ENCODE measurements around the gene TPCN2. TPM values are rescaled to one million over a fixed set of nuclear protein-coding genes. Genes with fewer than 3 reads are reported as not detected.
"Not testable (repeated sequence)": the region's sequence is repeated elsewhere in the genome, so short reads cannot be mapped to it uniquely, and the experiment has no call there.

TPCN2 gene
- total RNA-seq = 6.6 TPM

- peak; percentile 97 for ATAC-seq
Measured at GRCh38 chr11:69048694-69049489, at the start of gene TPCN2. TPCN2 (plus strand) TSS chr11:69048932; CDS start chr11:69048998, 66 bp downstream.

GRCh38 chr11:68999093-68999747, 49.5 kb upstream of the TPCN2 start:
- ATAC-seq = no peak

DNA sequence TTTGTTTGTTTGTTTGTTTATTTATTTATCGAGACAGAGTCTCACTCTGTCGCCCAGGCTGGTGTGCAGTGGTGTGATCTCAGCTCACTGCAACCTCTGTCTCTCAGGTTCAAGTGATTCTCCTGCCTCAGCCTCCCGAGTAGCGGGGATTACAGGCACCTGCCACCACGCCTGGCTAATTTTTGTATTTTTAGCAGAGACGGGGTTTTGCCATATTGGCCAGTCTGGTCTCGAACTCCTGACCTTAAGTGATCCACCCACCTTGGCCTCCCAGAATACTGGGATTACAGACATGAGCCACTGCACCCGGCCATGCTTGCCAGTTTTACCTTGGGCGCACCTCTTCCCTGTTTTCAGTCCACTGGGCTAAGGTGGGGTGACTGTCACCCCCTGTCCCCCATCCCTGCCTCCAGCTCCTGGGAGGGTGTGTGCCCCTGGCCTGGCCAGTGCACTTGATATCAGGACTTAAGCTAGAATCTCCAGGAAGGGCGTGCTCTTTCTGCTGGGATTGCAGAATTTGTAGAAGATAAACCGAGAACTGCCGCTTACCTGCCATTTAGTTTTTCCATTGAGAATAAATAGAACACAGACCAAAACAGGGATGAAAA, 48.9 kb upstream of the TPCN2 start:
- not testable (repeated sequence) for ATAC-seq

- no peak for ATAC-seq
Measured at GRCh38 chr11:69000391-69000790, 48.3 kb upstream of the TPCN2 start.

- peak; percentile 32 for ATAC-seq
Measured at GRCh38 chr11:69000831-69001242, 47.9 kb upstream of the TPCN2 start.

GRCh38 chr11:69001243-69002081, 47.3 kb upstream of the TPCN2 start:
- ATAC-seq = no peak

- ATAC-seq = no peak
Measured at GRCh38 chr11:69002110-69002569, 46.6 kb upstream of the TPCN2 start.

- ATAC-seq = no peak
Measured at GRCh38 chr11:69002570-69003231, 46.0 kb upstream of the TPCN2 start.

GRCh38 chr11:69003301-69003865, 45.3 kb upstream of the TPCN2 start:
- ATAC-seq = no peak

- ATAC-seq = no peak
Measured at GRCh38 chr11:69003866-69004367, 44.8 kb upstream of the TPCN2 start.

DNA sequence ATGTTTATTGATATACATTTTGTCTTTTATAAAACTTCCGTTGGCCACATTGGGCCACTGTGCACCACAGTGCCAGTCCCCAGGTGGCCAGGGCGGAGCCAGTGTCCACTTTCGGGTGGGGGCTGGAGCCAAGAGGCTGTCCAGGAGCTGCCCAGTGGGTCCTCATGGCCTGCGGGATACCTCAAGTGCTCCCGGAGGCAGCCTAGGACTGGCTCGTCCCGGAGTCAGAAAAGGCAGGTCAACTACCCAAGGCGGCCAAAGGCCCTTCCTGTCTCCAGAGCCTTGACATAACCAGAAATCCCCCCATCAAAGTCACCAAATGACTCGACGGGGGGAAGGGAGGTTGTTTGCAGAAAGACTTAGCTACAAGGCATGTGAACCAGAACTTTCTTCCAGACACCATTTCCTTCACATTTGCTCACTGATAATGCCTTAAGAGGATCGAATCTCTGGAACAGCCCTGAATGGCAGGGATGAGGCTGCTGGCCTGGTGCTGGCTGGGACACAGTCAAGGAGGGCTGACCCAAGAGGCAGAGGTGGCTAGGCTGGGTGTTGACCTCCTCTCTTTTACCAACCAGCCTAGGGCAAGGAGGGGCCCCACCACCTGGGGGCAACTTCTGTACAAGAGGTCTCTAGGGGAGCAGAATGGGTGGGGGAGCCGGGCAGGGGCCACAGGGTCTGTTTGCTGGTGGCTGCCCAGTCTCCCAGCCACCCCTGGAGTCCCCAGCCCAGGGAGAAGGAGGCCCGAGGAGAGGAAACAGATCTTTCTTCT, 44.1 kb upstream of the TPCN2 start:
- ATAC-seq = no peak

- ATAC-seq = no peak
Measured at GRCh38 chr11:69005183-69005630, 43.5 kb upstream of the TPCN2 start.

DNA sequence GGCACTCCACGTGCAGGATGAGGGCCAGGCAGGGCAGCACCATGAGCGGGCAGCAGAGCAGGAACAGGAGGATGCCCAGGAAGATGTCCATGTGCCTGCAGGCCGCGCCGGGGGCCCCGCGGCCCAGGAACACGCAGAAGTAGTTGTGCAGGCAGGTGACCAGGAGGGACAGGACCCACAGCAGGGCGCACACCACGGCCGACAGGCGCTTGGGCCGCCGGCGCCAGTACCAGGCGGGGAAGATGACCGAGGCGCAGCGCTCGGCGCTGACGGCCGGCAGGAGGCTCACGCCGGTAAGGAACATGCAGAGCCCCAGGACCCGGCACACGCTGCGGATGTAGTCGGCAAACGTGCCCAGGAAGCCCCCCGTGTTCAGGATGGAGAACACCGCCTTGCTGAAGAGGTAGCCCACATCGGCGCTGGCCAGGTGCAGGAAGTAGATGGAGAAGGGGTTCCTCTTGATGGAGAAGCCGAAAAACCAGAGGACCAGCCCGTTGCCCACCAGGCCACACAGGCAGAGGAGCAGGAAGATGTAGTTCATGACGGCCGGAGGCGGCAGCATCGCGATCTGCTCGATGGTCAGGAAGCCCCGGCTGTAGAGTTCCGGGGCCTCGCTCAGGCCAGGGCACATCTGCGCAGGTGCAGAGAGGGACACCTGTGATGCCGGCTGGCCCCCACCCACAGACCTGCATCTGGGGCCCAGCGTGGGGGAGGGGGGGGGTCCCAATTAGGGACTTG, 42.9 kb upstream of the TPCN2 start:
- ATAC-seq = no peak

DNA sequence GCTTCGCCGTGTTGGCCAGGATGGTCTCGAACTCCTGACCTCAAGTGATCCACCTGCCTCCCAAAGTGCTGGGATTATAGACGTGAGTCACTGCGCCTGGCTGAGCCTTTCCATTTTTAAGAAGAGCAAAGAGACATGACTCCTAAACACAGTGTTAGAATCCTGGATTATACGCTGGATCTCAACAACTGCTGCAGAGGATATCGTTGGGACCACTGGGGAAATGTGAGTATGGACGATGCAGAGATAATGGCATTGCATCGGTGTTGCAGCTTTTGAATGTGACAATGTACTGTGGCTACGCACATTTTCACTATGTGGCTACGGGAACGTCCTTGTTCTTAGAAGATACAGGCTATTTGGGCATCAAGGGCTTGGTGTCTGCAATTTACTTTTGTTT, 41.9 kb upstream of the TPCN2 start:
- ATAC-seq = no peak

DNA sequence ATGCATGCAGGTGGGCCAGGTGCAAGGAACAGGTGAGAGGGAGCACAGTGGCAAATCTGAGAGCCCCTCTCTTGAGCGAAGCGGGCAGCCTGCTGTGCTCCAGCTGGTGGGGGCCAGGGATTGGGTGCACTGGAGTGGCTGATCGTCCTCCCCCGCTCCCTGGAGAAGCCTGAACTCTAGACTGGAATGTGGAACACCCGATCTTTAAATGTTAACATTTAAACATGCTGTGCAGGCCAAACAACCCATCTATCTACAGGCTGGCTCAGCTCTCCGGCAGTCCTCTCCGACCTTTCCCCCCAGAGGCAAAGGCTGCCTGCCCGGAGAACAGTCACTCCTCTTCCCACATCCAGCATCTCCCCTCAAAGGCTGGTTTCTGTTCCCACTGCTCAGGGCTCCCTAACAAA, 40.8 kb upstream of the TPCN2 start:
- no peak for ATAC-seq

DNA sequence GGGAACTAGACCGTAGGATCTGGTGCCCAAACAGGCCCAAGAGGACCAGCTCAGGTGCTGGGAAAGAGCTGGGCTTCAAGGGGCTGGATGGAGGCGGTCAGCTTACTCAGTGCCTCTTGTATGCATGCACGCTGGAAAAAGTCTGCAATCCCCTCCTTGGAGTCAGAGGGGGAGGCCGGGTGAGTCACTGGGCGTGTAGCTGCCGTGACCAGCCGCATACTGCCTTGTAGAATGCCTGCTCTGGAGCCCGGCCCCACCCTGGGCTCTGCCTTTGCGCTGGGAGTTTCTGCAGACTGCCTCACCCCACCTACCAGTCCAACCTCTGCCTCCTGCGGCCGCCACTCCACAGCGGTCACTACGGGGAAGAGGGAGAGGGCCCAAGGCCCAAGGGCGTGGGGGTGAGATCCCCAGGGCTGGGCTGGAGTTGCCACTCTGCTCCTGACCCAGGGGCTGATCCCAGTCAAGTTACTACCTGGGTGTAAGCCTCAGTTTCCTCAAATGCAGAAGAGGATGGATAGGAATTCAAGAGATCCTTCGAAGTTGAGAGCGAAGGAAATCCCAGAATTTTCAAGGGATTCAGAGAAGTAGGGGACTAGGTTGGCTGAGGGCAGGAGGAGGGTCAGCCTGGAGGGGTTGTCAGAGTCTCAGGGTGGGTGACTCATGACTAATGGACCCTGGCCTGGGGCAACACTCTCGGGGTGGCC, 39.8 kb upstream of the TPCN2 start:
- peak; percentile 91 for ATAC-seq

GRCh38 chr11:69009441-69010211, 39.1 kb upstream of the TPCN2 start:
- ATAC-seq = no peak

DNA sequence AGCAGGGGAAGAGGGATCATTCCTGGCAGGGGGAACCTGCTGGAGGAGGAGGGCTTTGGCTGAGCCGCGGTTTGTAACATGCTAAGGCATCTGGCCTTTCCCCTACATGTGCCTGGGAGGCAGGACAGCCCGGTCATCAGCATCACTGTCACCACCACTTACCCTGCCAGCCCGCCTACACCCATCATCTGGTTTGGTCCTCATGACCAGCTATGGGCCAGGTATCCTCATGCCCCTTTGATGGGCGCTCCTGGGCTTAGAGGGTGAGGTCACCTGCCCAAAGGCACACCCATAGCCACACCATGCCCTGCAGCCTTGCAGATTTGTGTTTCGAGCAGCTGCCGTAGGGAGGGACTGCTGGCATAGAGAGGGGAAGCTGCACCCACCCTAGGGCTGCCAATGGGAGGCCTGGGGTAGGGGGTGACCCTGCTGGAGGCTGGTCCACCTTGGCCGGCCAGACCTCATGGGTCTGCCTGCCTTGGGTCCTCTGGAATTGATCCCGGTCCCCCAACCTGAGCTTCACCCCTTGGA, 38.3 kb upstream of the TPCN2 start:
- peak; percentile 21 for ATAC-seq
